CD4-positive, alpha-beta T cell treated with Interferon alpha-2 for 1 hour (primary cell): ENCODE data around the gene VPS33B.
"Not testable (repeated sequence)": the region's sequence is repeated elsewhere in the genome, so short reads cannot be mapped to it uniquely, and the experiment has no call there.

Source experiments
- DNase-seq, 2 donors: peaks; one replicate each; pipeline ENCODE4 v3.0.0-alpha.2; 2020 to 2022

Gene VPS33B

DNA sequence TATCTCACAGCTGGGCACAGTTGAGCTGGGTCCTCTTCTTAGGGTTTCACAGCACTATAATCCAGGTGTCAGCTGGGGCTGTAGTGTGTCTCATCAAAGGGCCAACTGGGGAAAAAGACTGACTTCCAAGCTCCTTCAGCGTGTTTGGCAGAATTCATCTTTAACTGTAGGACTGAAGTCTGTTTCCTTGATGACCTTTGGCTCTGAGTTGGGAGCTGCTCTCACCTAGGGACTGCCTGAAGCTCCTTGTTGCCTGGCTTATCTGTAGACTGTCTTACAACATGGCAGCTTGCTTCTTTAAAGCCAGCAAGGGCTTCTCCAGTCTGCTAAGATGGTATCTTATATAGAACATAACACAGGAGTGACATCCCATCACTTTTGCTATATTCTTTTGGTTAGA lies 5.3 kb upstream of the VPS33B start:
- DNase-seq, result no peak

DNA sequence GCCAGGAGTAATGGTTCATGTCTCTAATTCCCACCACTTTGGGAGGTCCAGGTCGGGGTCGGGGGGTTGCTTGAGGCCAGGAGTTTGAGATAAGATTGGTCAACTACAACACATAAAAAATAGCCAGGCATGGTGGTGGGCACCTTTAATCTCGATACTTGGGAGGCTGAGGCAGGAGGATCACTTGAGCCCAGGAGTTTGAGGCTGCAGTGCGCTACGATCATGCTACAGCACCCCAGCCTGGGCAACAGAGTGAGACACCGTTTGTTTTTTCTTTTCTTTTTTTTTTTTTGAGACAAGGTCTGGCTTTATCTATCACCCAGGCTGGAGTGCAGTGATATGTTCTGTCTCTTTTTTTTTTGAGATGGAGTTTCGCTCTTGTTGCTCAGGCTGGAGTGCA lies 1.3 kb upstream of the VPS33B start:
- no peak for DNase-seq

DNA sequence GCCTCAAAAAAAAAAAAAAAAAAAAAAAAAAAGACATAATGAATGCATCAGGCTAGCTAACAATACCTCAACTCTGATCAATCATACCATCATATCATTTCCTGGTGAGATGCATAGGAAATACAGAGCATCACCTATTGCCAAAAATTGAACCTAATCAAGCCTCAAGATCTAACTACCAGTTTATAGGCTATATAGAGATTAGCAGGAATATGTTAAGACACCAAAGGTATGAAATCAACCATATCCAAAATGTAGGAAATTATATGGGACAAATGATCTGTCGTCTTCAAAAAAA lies 387 bp upstream of the VPS33B start:
- no peak for DNase-seq

DNA sequence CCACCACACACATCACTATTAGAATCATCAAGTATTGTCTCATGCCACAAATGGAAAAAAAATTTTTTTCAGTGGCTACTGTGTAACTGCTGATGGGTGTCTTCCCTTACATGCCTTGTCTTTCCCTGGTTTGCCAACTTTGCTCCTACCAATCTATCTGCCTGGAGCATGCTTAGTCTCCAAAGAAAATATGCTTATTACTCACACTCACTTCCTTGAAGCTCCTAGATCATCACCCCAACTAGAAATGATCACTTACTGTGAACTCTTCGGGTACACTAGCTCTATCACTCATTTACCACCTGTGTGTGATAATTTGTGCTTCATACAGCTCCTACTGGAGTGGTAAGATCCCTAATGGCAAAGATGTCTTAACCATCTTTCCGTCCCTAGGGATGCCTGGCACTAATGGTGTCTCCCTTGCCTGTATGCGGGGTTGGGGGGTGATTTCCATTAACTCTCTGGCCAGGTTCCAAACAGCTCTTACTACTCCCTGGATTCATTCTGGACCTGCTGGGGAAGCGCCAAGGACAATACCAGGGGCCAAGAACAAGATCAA lies 799 bp downstream of the VPS33B start:
- DNase-seq, result no peak

DNA sequence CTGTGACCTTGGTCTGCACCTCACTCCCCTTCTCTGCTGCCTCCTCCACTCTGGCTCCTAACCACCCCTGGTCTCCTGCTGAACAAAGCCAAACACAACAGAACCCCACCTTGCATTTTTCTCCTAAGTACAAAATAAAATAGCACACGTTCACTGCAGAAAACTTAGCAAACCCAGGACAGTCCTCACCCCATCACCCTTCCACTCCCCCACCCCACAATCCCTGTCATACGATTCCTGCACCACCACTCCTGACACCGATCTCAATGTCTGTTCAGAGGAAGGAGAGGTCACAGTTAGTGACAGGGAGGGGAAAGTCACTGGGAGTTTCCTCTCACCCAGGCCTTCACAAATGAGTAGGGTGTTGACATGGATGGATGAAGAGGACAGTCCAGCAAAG lies 4.2 kb downstream of the VPS33B start:
- DNase-seq, result no peak

DNA sequence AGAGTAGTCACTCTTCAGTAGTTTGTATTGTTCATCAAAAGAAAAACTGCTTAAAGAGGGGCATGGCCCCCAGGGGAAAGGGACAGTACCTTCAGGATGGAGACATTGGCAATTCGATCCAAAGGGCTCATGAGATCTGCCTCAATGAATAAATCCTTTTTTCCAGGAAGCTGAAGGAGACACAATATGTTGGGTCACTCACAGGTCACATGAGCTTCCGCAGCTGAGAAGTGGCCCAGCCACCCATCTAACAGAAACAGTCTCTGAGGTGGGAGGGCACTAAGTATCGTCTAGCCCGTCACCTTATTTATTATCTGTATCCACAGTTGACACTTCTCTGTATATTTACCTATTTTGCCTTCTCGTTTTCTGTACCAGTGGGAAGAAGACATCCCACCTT lies 4.7 kb downstream of the VPS33B start:
- no peak for DNase-seq

DNA sequence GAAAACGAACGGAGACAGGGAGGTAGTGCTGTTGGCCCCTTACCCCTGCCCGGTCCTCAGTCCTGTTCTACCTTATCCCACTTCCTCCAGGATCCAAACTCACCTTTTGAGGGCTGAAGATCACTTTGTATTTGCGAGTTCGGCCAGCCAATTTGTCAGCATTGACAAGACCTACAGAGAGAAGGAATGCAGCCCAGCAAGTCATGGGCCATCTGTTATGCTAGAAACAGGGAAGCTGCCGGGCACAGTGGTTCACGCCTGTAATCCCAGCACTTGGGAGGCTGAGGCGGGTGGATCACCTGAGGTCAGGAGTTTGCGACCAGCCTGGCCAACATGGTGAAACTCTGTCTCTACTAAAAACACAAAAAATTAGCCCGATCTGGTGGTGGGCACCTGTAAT lies 8.7 kb downstream of the VPS33B start:
- DNase-seq, result not testable (repeated sequence)

DNA sequence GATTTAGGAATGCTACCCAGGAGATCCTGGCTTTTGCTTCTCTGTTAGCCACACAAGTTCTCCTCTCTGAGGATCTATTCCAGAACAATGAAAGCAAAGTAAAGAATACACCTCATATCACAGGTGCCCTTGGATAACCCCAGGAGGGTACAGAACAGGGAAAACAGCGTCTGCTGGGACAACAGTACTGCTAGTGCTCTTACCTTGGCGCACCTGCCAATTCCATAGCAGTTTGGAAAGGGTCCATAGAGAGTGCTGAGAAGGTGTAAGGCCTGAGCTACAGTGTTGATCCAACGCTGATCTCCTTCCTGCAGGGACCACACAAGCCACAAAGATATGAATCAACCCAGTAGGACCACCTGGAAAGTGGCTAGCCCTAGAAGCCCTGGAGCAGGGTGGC lies 15.1 kb downstream of the VPS33B start:
- DNase-seq, result no peak

DNA sequence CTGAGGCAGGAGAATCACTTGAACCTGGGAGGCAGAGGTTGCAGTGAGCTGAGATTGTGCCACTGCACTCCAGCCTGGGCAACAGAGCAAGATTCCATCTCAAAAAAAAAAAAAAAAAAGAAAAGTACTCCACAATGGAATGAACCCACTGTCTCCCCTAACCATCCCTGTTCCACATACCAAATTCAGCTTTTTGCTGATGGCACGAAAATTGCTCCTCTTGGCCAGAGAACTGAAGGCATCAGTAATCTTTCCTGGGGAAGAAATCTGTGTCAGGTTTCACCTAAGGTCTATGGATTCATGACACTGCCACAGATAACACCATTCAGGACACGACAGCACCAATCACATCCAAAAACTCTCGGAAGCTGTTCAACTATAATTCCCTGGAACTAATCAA lies 21.2 kb downstream of the VPS33B start:
- no peak for DNase-seq

DNA sequence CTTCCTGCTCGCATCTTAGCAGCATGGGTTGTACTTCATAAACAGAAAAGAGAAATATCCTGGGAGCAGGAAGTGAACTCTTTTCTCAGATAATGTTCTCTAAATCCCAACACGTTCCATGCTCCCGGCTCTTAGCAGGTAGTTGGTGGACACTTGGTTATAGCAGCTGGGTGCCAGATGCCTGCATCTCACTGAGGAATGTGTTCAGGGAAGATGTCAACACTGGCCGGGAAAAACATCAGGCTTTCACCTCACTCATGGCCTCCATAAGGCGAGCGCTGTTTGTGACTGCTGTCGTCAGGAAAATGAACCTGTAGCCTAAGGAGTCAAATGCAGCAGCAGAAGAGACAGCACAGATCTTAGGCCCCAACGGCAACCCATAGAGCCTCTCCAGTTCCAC lies 23.7 kb downstream of the VPS33B start:
- no peak for DNase-seq

DNA sequence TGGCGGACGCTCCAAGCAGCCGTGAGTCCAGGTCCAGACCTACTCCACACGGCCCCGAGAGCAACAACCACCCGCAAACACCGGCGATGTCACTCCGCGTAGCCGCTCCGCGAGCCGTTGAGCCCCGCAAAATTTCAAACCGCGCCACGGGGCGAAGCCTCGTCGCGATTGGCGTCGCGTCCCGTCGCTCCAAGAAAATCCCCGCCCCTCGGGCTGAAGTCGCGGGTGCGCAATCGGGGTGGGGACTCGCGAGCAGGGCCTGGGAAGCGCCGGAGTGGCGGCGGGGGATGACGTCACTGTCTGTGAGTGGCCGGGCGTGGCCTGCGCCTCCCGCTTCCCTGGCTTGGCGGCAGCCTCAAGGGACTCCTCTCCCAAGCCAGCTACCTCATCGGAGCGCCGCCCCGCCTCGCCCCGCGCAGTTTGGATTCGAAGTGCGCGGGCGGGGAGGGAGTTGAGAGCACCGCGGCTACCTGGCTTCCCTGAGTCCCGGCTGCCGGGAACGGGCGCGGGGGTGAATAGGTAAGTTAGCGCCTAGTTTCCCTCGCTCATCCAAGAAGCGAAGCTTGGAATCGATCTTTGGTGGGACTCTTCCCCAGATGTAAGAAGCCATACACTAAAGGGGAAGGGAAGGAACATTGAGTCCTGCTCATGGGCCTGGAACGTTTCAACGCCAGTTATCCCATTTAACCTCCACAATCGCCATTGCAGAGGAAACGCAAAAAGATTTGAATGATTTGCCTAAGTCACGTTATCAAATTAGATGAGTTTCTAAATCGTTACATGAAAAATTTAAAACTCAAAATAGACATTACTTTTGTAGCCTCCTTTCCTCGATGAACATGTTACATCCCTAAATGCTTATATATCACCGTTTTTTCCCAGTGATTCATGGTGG lies 27.7 kb downstream of the VPS33B start, which contains the start of gene PRC1:
TSS of gene PRC1 (minus strand) at position 119 of the 895 bp plus-strand sequence. CDS start at position 1, 118 bp downstream.
- DNase-seq, result peak; percentile 96 to 98

DNA sequence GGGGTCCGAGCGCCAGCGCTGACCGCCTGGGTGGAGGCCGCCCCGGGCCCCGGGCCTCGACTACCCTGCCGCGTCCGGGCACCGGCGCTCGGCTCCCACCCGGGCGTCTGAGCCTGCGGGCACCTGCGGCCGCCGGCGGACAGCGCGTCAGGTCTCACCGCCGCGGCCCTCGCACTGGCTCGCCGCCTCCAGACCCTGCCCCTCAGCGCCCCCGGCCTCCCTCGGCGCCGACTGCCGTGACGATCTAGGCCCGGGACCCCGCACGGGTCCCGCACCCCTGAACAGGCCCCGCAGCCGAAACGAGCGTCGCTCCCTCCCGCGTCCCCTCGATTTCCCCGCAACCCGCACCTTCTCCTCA lies 28.4 kb downstream of the VPS33B start:
- DNase-seq, result peak in 1 of 2 donors; percentile 10

DNA sequence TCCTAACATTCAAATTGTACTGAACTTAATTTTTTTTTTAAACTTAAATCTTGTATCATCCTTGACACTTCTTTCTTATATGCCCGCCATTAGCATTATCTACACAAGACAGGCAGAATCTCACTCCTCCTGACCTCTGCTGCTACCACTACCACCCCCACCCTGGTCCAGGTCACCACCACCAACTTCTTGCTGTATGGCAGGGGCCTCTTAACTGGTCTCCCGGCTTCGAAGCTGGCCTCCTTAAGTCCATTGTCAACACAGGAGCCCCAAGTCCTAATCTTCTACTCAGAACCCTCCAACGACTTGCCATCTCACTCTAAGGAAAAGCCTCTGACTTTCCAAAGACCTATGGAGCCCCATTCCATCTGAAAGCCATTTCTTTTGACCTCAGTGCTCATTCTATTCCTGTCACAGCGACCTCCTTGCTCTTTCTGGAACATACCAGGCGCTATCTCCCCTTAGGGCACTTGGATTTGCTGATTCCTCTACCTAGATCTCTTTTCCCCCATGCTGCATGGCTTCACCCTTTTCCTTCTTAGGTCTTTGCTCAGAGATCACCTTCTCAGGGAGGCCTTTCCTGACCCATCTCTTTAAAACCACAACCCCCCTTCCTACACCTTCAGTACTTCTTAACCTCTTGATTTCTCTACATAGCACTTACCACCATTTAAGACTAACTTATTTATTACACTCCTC lies 30.7 kb downstream of the VPS33B start:
- DNase-seq, result no peak

DNA sequence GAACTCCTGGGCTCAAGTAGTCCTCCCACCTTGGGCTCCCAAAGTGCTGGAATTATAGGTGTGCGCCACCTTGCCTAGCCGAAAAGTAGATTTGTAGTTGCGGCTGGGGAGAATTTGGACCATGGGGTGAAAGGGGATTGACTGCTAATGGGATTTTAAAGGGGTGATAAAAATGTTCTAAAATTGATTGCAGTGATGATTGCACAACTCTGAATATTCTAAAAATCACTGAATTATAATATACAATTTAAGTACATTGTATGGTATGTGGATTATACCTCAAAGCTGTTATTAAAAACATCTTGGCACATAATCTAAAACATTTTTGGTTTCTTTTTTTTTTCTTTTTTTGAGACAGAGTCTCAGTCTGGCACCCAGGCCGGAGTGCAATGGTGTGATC lies 31.9 kb downstream of the VPS33B start:
- no peak for DNase-seq

DNA sequence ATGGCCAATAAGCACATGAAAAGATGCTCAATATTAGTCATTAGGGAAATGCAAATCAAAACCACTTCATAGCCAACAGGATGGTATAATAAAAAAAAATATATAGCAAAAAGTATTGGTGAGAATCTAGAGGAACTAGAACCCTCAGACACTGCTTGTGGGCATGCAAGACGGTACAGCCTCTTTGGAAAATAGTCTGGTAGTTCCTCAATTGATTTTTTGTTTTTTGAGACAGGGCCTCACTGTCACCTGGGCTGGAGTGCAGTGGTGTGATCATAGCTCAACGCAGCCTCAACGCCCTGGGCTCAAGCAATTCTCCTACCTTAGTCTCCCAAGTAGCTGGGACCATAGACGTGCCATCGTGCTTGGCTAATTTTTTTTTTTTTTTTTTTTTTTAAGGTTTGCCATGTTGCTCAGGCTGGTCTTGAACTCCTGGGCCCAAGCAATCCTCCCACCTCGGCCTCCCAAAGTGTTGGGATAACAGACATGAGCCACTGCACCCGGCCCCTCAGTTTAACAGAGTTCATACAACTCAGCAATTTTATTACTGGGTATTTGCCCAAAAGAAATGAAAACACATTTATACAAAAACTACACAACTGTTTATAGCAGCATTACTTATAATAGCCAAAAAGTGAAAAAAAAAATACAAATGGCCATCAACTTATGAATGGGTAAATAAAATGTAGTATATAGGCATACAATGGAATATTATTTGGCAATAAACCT lies 33.2 kb downstream of the VPS33B start:
- DNase-seq, result no peak

DNA sequence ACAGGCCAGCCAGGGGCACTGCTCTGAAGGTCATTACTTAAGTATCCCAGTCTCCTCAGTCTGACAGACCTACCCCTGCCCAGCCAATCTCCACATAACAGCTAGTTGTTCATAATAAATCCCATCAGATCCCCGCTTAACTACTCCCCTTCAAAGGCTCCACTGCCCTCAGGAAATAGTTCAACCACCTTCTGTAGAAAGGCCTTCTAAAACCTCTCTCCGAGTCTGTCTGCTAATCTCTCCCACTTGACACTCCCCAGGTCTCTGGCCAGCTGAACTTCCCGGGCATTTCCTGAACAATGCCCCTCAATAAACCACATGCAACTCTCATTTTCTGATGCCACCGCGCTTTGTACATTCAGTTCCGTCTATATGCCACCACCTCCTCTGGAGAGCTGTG lies 34.1 kb downstream of the VPS33B start:
- no peak for DNase-seq

DNA sequence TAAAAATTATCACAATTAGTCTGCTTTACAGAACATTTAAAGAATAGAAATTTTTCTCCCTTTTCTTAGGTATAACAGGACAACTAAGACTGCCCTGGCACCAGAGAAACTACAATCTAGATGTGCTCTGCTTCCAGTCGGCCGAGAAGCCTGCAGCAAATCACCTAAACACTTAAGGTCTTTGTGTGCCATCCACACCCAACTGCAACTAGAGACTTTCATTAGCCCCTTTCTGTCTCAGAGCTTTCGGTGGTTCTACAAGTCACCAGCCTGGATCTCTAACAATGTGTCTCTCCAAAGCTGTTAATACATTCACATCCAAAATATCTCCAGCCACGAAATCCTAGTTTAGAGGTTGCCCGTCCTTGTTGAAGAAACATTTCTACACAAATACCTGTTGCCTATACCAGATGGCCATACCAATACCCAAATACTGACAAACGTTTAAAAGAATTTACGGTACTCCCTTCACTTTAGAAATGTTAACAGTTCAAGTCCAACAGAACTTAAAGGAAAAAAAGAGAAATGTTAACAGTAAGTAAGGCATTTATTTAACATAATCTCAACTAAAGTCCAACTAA lies 34.7 kb downstream of the VPS33B start:
- DNase-seq, result no peak

DNA sequence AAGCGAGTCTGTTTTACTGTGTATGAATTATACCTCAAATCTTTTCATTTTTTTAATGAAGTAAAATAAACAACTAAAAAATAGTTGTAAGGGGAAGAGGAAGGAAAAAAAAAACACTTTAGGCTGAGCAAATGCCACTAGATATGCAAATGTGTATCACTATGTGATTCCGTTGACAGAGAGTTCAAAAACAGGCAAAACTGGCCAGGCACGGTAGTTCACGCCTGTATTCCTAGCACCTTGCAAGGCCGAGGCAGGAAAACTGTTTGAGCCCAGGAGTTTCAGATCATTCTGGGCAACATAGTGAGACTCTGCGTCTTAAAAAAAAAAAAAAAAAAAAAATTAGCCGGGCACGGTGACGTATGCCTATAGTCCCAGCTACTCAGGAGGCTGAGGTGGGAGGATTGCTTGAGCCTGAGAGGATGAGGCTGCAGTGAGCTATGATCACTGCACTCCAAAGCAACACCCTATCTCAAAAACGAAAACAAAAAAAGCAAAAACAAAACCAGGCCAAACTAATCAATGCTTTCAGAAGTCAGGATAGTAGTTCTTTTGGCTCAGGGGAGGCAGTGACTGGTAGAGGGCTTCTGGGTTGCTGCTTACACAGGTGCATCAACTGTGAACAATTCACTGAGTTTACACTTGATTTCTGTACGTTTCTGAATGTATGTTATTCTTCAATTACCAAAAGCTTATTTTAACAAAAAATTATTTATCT lies 35.4 kb downstream of the VPS33B start:
- no peak for DNase-seq

DNA sequence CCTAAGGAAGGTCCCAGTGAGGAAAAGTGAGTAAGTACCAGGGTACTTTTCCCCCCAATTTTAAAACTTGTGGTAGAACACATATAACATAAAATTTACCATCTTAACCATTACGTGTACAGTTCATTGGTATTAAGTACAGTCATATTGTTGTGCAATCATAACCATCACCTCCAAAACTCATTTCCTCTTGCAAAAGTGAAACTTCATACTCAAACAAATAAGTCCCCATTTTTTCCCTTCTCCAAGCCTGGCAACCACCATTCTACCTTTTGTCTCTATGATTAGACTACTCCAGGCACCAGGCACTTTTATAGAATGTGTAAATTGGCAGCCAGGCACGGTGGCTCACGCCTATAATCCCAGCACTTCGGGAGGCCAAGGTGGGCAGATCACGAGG lies 40.3 kb downstream of the VPS33B start:
- no peak for DNase-seq

DNA sequence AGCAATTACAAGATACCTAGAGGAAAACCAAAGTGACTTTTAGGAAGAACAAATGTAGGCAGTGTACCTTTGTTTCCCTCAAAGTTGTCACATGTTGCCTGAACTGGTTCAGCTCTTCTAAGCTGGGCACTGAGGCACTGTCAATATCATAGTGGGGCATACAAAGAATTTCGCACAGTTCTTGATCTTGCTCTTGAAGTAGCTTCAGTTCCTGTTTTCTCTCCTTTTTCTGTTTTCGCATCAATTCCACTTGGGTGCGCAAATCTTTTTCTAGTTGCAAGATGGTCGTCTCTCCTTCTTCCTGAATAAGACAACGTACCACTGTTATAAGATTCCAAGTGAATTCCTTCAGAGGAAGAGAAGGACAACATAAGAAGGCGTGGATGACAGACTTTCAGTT lies 40.7 kb downstream of the VPS33B start:
- no peak for DNase-seq

DNA sequence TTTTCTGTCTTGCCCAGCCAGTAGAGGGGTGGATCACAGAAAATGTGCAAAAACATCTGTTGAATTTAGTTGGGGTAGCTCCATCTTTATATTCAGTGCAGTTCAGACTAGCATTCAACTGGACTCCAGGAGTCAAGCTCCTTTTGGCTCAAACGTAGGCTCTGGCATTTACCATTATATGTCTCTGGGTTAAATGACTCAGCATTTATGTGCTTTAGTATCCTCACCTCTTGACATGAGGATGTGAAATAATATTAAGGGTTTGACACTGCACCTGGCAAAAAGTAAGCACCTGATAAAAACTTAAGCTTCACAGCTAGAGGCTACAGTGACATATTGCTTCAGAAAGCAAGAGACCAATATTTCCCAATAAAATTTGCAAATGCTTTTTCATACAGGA lies 42.8 kb downstream of the VPS33B start:
- DNase-seq, result no peak

DNA sequence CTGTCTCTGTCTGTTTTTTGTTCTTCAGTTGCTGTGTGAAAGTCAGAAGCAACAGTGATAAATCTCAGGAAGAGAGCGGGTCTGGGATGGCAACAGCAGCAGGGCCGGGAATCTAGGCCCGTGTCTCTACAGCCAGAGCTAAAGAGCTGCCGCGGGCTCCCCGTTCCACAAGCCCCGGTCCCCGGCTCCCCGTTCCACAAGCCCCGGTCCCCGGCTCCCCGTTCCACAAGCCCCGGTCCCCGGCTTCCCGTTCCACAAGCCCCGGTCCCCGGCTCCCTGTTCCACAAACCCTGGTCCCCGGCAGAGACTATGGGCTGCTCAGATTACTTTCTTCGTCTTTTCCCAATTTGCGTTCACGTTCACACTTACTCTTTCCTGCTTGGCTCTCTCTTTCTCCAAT lies 48.2 kb downstream of the VPS33B start:
- DNase-seq, result no peak

DNA sequence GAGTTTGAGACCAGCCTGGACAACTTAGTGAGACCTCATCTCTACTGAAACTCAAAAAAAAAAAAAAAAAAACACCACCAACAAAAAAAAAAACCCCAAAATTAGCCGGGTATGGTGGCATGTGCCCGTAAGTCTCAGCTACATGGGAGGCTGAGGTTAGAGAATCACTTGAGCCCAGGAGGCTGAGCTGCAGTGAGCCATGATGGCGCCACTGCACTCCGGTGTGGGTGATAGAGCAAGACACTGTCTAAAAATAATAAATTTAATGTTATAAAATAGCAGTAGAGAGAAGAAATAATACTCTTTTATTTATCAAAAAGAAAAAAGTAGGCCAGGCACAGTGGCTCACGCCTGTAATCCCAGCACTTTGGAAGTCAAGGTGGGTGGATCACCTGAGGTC lies 50.3 kb downstream of the VPS33B start:
- DNase-seq, result no peak
